Astrocyte of the hippocampus (primary cell): ENCODE measurements around the gene SPATA31A5.
"Not testable (repeated sequence)": the region's sequence is repeated elsewhere in the genome, so short reads cannot be mapped to it uniquely, and the experiment has no call there.

ENCODE experiments used
- DNase-seq: peaks from one replicate; pipeline ENCODE4 v3.0.0; 2011; ENCODE audit warnings: low read depth, low spot score

Gene SPATA31A5

GRCh38 chr9:60914107-60914506 lies at the start of gene SPATA31A5:
TSS of gene SPATA31A5 (plus strand) at chr9:60914407. CDS start at chr9:60914436, 29 bp downstream.
- not testable (repeated sequence) for DNase-seq

GRCh38 chr9:60962990-60963350 lies 48.8 kb downstream of the SPATA31A5 start:
- DNase-seq: not testable (repeated sequence)

GRCh38 chr9:60966382-60966781 lies 52.2 kb downstream of the SPATA31A5 start:
- not testable (repeated sequence) for DNase-seq
